ENCODE measurements around the gene ALDH1B1.
"Not testable (repeated sequence)": the region's sequence is repeated elsewhere in the genome, so short reads cannot be mapped to it uniquely, and the experiment has no call there.

ALDH1B1 gene

DNA sequence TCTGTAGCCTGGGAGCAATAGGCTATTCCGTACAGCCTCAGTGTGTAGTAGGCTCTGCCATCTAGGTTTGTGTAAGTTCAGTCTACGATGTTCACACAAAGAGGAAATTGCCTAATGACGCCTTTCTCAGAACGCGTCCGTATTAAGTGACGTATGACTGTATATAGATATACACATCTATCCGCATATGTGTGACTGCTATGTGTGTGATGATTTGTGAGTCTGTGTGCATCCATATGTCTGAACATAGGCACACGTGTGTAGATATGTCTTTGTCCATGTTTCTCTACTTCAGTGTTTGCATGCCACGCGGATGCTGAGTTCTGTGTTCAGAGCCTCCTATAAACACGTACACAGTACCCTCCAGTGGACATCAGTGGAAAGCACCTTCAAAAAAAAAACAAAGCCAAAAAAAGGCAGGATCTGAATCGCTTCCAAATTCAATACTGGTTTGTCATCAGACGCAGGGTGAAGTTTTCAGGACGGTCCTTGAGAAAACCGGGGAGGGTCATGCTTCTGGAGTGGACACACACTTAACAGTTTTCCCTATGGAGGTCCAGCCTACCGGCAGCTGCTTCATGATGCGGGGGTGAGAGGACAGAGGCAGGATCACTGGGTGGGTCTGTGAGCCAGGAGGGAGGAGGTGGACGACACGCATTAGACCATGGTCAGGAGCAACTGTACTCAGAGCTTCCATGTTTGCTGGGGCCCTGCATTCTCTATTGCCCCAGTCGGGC is 29.5 kb upstream of the ALDH1B1 start:
- DNase-seq, result peak; percentile 63

DNA sequence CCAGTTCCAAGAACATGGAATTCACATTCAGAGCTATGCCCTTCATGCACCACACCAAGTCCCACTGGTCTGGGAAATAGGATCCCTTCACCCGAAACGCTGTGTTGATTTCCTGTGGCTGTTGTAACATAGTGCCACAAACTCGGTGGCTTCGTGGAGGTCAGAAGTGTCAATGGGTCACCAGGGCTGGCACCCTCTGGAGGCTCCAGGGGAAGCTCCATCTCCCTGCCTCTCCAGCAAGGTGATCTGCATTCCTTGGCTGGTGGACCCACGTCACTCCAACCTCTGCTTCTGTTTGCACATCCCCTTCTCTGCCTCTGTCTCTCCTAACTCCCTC is 28.9 kb upstream of the ALDH1B1 start:
- no peak for DNase-seq

DNA sequence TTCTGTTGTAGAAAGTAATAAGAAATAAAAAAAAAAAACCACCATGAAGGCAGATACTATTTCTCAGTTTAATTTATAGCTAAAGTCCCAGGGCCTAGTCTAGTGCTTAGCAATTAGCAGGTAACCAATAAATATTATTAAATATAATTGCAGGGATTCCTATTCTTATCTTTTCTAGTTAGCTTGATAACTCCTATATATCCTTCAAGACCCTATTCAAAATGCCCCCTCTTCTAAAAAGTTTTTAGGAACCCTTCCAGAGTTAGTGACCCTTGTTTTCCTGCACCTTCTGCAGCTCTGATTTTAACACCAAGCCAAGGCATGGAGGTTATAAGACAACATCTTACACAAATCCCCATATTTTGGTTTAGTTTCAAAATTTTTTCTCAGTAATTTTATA is 24.6 kb upstream of the ALDH1B1 start:
- no peak for DNase-seq

DNA sequence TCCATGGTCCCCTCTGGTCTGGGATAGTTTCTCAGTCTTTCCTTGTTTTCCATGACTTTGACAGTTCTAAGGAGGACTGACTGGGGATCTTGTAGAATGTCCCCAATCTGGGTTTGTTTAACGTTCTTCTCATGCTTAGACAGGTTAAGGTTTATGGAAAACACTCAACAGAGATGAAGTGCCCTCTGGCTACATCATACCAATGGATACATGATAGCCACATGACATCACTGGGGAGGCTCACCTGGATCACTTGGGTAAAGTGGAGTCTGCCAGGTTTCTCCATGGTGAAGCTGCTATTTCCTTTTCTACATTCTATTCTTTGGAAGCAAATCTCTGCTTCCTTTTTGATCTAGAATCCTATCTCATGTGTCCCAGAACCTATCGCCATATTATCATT is 23.8 kb upstream of the ALDH1B1 start:
- no peak for DNase-seq

DNA sequence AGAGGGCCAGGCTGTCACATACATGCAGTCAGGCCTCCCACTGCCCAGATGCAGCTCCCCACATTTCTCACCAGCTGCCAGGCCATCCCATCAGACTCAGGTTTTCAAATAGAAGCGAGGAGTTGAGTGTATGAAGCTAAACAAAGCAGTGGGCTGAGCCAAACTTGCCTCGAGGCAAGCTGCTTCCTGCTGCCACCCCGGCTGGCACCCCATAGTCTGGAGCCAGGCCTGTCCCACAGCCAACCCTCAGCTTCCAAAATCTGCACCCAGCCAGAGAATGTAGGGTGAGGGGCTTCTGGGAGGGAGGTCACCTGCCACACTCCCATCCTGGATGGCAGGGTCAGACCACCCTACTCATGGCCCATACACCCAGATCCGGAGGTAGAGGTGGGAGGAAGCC is 22.3 kb upstream of the ALDH1B1 start:
- DNase-seq, result no peak

DNA sequence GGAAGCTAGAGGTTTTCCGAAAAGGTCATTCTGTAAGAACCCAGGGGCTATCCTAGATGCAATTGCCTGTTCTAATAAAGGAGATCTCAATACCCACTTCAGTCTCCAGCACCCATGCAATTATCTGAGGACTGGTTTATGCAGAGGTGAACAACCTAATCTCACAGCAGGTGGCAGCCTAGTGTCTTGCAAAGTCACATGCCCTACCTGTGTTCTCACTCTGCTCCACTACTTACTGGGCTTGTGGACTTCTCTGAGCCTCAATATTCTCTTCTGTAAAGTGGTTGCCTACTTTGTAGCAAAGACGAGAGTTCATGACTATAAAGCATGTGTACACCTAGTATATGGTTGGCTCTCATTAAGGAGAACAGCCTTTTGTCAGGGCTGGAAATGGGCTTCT is 21.0 kb upstream of the ALDH1B1 start:
- peak; percentile 33 for DNase-seq

DNA sequence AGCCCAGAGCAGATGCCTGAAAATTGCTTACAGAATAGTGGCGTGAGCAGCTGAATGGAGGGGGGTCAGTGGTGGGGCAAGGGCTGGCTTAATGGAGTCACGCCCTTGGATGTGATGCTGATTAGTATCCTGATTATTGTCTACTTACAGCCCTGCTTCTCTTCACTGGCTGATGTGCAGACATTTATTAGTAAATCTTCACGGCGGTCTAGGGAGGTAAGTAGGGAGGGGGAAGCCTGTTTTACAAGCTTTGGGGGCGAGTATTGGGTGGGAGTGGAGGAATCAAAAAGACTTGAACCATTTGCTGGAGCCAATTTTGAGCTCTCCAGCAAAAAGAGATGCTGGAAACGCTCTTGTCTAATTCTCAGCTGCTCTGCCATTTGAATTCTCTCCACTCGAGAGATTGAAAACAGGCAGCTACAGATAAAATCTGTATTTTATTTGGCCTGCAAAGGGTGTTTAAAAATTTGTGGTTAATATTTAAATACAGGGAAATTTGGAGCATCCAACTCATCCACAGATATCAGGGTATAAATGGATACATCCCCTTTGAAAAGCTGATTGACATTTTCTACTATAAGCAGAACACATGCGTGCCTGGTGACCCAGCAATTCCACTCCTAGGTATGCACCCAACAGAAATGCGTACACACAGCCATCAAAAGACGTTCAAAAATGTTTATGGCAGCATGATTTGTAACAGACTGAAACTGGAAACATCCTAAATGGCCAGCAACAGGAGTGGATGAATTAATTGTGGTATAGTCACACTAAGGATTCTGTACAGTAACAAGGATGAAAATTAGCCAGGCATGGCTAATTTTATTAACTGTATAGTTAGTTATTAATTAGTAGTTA is 19.5 kb upstream of the ALDH1B1 start:
- DNase-seq, result no peak

DNA sequence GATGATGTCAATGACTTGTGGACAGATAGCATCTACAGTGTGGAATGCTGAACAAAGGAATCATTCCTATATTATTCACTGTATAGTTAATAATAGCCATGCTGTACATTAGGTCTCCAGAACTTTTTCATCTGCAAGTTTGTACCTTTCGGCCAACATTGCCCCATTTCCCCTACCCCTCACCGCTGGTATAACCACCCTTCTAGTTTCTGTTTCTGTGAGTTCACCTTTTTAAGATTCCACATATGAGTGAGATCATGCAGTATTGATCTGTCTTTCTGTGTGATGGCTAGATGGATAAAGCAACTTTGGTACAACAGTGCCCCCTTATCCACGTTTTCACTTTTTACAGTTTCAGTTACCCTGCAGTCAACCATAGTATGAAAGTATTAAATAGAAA is 18.8 kb upstream of the ALDH1B1 start:
- no peak for DNase-seq

DNA sequence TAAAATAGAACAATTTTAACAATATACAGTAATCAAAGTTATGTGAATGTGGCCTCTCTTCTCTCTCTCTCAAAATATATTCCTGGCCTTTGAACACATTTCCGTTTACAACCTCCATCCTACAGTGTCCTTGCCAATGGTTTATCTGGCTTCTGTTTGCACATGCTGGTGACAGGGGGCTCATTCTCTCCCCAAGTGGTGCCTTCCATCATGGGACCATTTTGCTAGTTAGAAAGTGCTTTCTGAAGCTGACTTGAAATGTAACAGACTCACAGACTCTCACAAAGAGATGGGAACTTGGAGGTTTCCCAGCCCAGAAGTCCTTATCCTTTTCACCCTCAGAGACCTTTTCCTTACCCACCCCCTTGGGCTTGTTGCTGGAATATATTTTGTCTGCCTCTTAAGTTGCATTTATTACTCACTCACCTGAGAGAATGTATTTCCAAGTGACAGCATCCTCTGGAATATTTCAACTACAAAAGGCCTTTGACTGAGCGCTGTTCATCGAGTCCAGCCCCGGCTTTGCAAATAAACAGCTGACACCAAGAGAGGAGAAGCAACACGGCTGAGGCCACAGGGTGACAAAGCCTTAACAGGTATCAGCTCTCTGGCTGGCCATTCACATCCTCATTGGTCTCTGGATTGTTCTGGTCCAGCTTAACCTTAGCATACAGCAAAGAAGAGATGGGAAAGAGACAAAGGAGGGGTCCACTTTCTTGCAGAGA is 17.5 kb upstream of the ALDH1B1 start:
- DNase-seq, result no peak

DNA sequence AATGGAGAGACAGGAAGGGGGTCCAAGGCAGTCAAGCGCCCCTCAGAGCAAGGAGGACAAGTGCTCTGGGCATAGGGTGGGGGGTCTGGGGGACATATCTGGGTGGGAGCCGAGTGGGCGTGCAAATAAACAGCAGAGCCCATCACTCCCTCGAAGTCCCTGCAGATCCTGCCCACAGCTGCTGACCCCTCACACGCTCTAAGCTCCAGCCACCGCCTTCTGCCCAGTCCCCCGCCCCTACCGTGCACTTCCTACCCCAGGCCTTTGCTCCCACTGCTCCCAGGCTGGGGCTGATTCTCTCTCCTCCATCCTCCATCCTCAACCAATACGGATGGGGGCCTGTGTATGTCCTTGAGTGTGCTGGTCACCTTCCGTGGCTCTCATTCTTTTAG is 16.9 kb upstream of the ALDH1B1 start:
- DNase-seq, result no peak

DNA sequence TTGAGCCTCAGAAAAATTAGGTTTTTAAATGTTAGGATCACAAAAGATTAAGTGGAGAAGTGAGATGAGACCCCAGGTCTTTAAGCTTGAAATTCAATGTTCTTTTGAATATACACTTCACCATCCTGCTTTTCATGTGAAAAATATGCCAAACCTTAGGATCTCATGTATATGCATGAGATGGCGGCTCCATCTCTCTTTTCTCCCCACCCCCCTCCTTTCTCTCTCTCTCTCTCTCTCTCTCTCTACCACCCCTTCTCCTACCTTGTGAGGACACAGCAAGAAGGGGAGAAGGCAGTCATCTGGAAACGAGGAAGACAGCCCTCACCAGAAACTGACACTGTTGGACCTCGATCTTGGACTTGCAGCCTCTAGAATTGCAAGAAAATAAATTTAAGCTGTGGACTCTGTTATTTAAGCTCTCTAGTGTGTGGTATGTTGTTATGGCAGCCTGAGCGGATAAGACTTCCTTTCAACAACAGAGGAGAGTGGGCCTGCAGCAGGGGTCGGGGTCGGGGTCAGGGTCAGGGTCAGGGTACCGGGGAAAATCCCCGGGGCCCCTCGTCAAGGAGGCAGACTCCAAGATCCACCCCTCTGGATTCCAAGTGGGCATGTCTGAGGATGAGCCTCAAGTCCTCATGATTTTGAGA is 16.4 kb upstream of the ALDH1B1 start:
- no peak for DNase-seq

DNA sequence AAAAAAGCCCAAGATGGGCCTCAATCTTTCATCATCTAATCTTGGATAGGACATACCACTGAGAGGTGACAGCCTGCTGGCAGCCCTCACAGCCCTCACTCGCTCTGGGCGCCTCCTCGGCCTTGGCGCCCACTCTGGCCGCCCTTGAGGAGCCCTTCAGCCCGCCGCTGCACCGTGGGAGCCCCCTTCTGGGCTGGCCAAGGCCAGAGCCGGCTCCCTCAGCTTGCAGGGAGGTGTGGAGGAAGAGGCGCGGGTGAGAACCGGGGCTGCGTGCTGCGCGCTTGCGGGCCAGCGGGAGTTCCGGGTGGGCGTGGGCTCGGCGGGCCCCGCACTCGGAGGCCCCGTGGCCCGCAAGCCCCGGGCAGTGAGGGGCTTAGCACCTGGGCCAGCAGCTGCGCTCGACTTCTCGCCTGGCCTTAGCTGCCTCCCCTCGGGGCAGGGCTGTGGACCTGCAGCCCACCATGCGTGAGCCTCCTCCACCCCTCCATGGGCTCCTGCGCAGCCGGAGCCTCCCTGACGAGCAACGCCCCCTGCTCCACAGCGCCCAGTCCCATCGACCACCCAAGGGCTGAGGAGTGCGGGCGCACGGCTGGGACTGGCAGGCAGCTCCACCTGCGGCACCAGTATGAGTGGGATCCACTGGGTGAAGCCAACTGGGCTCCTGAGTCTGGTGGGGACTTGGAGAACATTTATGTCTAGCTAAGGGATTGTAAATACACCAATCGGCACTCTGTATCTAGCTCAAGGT is 15.0 kb upstream of the ALDH1B1 start:
- DNase-seq, result not testable (repeated sequence)

DNA sequence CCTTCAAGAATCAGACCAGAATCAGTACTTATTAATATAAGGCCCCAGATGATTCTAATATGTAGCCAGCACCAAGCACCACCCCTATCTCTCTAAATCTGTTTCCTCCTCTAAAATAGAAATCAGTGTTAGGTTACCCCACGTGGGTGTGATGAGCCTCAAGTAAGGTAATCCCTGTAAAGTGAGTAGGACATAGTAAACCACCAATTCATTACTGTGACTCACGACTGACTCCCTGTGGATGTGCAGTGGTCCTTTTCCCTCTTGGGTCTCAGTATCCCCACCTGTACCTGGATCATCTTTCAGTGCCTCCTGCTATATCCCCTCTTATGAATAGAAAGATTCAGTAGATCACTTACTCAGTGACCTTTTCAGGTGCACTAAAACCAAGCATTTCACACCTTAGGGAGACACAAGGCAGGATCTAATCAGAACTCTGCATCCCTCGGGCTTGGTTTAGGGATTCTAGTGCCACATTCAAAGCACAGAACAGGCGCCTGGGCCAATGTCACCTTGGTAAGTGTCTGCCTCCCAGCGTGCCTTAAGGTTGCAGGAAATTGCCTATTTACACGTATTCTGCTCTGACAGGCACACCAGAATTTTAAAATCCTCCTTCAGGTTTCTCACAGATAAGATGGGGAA is 12.2 kb upstream of the ALDH1B1 start:
- no peak for DNase-seq

DNA sequence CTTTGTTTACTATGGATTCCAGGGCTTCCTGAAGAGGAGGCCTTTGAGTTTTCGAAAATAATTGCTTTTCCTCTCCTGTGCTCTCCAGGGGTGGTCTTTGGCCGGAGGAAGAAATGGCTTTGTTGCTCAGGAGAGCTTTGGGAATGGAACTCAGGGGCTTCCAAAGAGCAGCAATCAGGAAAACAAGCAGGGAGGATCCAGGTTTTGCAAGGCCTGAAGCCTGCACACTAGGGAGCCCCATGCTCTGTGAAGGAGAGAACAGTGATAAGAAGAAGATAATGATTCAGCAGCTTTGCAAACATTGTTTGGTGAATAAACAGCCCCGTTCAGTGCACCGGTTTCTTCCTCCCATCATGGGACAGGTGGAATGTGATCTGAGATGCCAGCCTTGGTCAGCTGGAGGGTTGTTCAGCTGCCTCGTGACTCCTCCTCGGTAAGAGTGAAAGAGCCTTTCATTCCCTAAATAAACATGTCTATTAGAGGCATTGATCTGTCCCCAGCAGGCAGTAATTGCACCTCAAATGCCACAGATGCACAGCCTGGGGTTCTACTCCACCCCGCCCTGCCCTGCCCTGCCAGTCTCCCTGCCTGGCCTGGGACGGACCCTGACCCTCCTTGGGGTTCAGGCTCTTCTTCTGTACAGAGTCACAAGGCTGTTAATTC is 11.5 kb upstream of the ALDH1B1 start:
- DNase-seq, result peak; percentile 18

DNA sequence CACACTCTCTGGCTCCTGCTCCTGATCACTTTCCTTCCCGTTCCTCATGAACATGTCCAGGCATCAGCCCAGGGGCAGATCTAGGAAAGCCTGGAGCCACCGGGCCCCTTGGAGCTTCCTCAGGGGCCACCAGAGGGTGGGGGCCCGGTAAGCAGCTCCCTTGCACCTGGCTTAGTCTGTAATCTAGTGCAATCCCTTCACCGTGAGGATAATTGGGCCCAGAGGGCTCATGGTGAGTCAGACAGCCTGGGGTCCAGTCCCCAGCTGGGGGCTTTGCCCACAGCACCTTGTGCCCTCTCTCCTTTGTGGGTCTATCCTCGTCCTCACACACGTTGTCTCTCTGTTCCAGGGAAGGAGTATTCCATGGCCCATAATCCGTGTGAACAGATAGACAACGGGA is 10.4 kb upstream of the ALDH1B1 start:
- DNase-seq, result no peak

DNA sequence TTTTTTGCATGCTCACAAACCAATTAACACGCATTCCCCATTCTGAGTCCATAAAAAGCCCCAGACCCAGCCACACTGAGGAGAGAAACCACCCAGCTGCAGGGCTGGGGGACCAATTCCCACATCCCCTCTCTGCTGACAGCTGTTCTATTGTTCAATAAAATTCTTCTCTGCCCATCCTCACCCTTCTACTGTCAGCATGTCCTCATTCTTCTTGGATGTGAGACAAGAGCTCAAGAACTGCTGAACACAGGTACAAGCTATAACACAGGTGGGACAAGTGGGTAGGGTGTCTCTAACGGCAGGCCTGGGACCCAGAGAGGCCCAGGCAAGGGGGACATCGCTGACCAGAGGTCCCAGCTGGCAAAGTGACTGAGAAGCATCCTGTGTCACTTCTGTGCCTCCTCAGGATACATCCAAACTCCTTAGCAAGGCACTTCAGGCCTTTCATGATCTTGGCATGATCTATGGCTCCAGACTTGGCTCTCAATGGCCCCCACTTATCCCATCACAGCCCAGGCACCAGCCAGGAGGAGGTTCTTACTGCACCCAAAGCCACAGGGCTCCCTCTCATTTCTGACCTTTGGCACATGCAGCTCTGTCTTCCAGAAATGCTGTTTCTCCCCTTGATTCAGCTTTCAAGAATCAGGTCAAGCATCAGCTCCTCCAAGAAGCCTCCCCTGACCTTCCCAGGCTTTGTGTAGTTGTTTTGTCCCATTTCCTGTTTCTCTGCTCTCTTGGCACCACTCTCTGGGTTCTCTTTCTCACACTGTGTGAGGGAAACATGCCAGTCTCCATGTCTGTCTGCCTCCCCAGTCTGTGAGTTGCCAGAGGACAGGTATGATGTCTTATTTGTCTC is 7.3 kb upstream of the ALDH1B1 start:
- DNase-seq, result no peak

DNA sequence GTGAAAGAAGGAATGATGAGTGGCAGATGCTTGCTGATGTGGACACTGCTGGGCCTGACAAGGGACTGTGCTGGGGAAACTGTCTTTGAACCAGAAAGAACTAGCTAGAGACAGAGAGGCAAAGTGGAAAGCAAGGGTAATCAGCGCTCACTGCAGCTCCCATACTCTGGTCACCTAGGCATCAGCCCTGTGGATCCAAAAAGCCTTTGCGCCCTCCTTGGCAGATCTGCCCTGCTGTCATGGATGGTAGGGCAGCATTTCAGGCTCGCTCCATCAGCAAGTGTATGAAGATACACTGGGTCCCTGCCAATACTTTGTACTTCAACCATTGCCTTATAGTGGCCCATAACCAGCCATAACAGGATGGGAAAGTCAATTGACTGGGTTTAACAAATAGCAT is 6.6 kb upstream of the ALDH1B1 start:
- no peak for DNase-seq

DNA sequence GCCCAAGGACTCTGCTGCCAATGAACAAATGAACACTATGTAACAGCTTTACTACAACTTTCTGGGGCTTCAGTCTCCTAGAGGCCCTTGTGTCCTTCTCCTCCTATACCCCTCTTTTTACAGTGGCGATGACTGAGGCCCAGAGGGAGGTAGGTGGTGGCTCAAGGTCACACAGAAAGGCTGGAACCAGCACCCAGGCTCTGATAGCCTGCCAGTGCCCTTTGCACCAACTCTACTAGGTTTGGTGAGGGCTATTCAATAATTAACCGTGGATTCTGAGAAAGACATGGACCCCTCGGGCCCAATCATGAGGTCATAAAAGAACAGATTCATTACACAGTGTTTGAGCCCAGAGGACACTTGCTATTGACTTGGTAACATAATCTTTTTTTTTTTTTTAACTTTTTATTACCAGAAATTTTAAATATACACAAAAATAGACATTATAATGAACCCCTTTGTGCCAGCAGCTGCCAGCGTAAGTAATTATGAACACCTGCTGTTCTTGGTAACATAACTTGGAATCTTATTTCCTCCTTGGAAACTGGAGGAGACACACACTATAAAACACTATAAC is 6.1 kb upstream of the ALDH1B1 start:
- DNase-seq, result no peak

DNA sequence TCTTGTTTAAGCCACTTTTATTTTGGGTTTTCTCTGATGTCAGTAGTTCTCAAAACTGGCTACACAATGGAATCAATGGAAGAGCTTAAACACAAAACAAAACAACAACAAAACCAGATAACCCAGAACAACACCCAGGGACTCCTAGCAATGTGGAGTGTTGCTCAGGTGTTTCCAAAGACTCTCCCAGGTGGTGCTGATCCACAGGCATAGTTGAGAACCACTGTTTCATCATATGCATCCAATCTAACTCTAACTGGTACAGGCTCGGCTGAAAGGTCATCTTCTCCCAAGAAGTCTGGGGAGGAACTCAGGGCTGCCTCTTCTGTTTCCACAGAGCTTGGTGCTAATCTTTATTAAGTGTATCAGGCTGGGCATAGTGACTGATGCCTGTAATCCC is 5.4 kb upstream of the ALDH1B1 start:
- no peak for DNase-seq

DNA sequence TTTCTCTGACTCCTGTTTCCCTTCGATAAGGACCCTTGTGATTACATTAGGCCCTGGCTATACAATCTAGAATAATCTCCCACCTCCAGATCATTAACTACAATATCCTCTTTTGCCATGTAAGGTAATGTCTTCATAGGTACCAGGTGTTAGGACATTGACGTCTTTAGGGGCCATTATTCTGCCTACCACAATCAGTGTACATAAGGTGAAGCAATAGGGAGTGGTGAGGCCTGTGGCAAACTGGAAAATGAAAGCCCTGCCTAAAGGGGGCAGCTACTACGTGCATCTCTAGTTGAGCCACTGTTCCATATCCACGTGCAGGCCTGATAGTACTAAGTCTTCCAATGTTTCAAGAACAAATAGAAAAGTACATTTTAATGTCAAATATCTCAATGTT is 4.8 kb upstream of the ALDH1B1 start:
- DNase-seq, result no peak
